IgD-negative memory B cell (primary cell): Measurements from ENCODE around the gene FAM184B. TPM values are rescaled to one million over a fixed set of nuclear protein-coding genes. Genes with fewer than 3 reads are reported as not detected.

Experiments used
- H3K27ac Mint-ChIP-seq, 3 donors: one replicate each; pipeline ENCODE4 v1.8.0; 2020 to 2022; ENCODE audit warnings: mild to moderate bottlenecking in 3 of 3, mixed read lengths in 3 of 3, moderate library complexity in 1 of 3
- H3K27me3 Mint-ChIP-seq: one replicate; pipeline ENCODE4 v1.8.0; 2021; ENCODE audit warnings: mixed read lengths
- H3K36me3 Mint-ChIP-seq: one replicate; pipeline ENCODE4 v1.8.0; 2020; ENCODE audit warnings: mild to moderate bottlenecking, mixed read lengths
- H3K4me1 Mint-ChIP-seq, 3 donors: one replicate each; pipeline ENCODE4 v1.8.0; 2020 to 2022; ENCODE audit warnings: mixed read lengths in 3 of 3, mild to moderate bottlenecking in 1 of 3
- H3K4me3 Mint-ChIP-seq, 4 donors: one replicate each; pipeline ENCODE4 v1.8.0; 2020 to 2022; ENCODE audit warnings: mild to moderate bottlenecking in 4 of 4, mixed read lengths in 4 of 4, moderate library complexity in 3 of 4
- H3K9me3 Mint-ChIP-seq, 3 donors: one replicate each; pipeline ENCODE4 v1.8.0; 2020 to 2021; ENCODE audit warnings: mixed read lengths in 3 of 3, mild to moderate bottlenecking in 1 of 3
- polyA plus RNA-seq: library from polyadenylated mRNA; unstranded; fragments of 300-500 nt; fragmentation: Illumina TruSeq; gene quantifications from one replicate; pipeline ENCODE4 v1.2.3, GENCODE V29; 2021

The FAM184B gene
- not detected for polyA plus RNA-seq

- peaks cover 23% of the 10 kb centered on the region for H3K27me3 Mint-ChIP-seq
- H3K4me3 Mint-ChIP-seq: peak within 1 kb of the TSS in 2 of 4 donors; percentile 65 to 74
- peaks cover 0 to 7% (median 1%) of the 10 kb centered on the region in 3 donors for H3K9me3 Mint-ChIP-seq
- H3K4me1 Mint-ChIP-seq: peaks cover 0 to 12% (median 3%) of the 10 kb centered on the region in 3 donors
- H3K36me3 Mint-ChIP-seq: peaks cover 8% of the 10 kb centered on the region
- H3K27ac Mint-ChIP-seq: no peak within 1 kb of the TSS
These were observed at the start of gene FAM184B for GRCh38 chr4:17781300-17782287. Gene FAM184B (minus strand): TSS chr4:17781621. CDS start chr4:17781299, 322 bp downstream.

- Mint-ChIP-seq H3K9me3 (no peaks in the 10 kb centered on the region), H3K27me3 (no peaks in the 10 kb centered on the region), H3K27ac (peak overlapping the region in 1 of 3 donors; percentile 59), H3K36me3 (peaks cover 4% of the 10 kb centered on the region), H3K4me1 (peaks cover 0 to 5% (median 2%) of the 10 kb centered on the region in 3 donors), H3K4me3 (no peak overlapping the region)
These were observed 42.6 kb upstream of the FAM184B start for GRCh38 chr4:17823871-17824669.

GRCh38 chr4:17817027-17817426 lies 35.6 kb upstream of the FAM184B start:
- no peaks in the 10 kb centered on the region for H3K36me3 Mint-ChIP-seq
- peaks cover 6 to 15% (median 10%) of the 10 kb centered on the region in 3 donors for H3K4me1 Mint-ChIP-seq
- peak overlapping the region in 1 of 4 donors; percentile 66 for H3K4me3 Mint-ChIP-seq
- H3K27ac Mint-ChIP-seq: no peak overlapping the region
- H3K27me3 Mint-ChIP-seq: no peaks in the 10 kb centered on the region
- H3K9me3 Mint-ChIP-seq: no peaks in the 10 kb centered on the region

- no peak overlapping the region for H3K4me3 Mint-ChIP-seq
These were observed 34.7 kb upstream of the FAM184B start for GRCh38 chr4:17816142-17816541.

GRCh38 chr4:17814140-17814539 lies 32.7 kb upstream of the FAM184B start:
- H3K36me3 Mint-ChIP-seq: no peaks in the 10 kb centered on the region
- peaks cover 18 to 34% (median 25%) of the 10 kb centered on the region in 3 donors for H3K4me1 Mint-ChIP-seq
- peak overlapping the region in 2 of 3 donors; percentile 17 for H3K27ac Mint-ChIP-seq
- H3K9me3 Mint-ChIP-seq: no peaks in the 10 kb centered on the region
- H3K4me3 Mint-ChIP-seq: no peak overlapping the region
- H3K27me3 Mint-ChIP-seq: no peaks in the 10 kb centered on the region

More at GRCh38 chr4:17816142-17816541, 34.7 kb upstream of the FAM184B start:
- Mint-ChIP-seq H3K4me1 (peaks cover 10 to 20% (median 15%) of the 10 kb centered on the region in 3 donors), H3K9me3 (no peaks in the 10 kb centered on the region), H3K27me3 (no peaks in the 10 kb centered on the region), H3K27ac (peak overlapping the region in 1 of 3 donors; percentile 27), H3K36me3 (no peaks in the 10 kb centered on the region)

- Mint-ChIP-seq H3K36me3 (peaks cover 1% of the 10 kb centered on the region), H3K27me3 (no peaks in the 10 kb centered on the region), H3K9me3 (no peaks in the 10 kb centered on the region), H3K4me3 (peak overlapping the region in 1 of 4 donors; percentile 23), H3K4me1 (peaks cover 25 to 40% (median 32%) of the 10 kb centered on the region in 3 donors), H3K27ac (no peak overlapping the region)
These were observed 31.4 kb upstream of the FAM184B start for GRCh38 chr4:17812801-17813200.

GRCh38 chr4:17812125-17812524 lies 30.7 kb upstream of the FAM184B start:
- H3K36me3 Mint-ChIP-seq: peaks cover 1% of the 10 kb centered on the region
- no peaks in the 10 kb centered on the region for H3K27me3 Mint-ChIP-seq
- peak overlapping the region in 1 of 3 donors; percentile 49 for H3K27ac Mint-ChIP-seq
- H3K9me3 Mint-ChIP-seq: no peaks in the 10 kb centered on the region
- peaks cover 31 to 40% (median 36%) of the 10 kb centered on the region in 3 donors for H3K4me1 Mint-ChIP-seq
- peak overlapping the region; percentile 5 to 94 (median 91) for H3K4me3 Mint-ChIP-seq

GRCh38 chr4:17811078-17811603 lies 29.7 kb upstream of the FAM184B start:
- peaks cover 1% of the 10 kb centered on the region for H3K36me3 Mint-ChIP-seq
- H3K4me3 Mint-ChIP-seq: peak overlapping the region; percentile 94 to 99 (median 98)
- H3K4me1 Mint-ChIP-seq: peaks cover 36 to 48% (median 42%) of the 10 kb centered on the region in 3 donors
- H3K27me3 Mint-ChIP-seq: no peaks in the 10 kb centered on the region
- peak overlapping the region; percentile 85 to 100 (median 99) for H3K27ac Mint-ChIP-seq
- no peaks in the 10 kb centered on the region for H3K9me3 Mint-ChIP-seq

- Mint-ChIP-seq H3K9me3 (no peaks in the 10 kb centered on the region), H3K4me1 (peaks cover 39 to 48% (median 46%) of the 10 kb centered on the region in 3 donors), H3K27me3 (no peaks in the 10 kb centered on the region), H3K36me3 (peaks cover 1% of the 10 kb centered on the region), H3K27ac (peak within 1 kb of the TSS; percentile 85 to 100 (median 99)), H3K4me3 (peak within 1 kb of the TSS; percentile 94 to 99 (median 98))
These were observed 29.0 kb upstream of the FAM184B start, which contains the start of the genes DCAF16 and NCAPG for GRCh38 chr4:17810260-17811077. Gene DCAF16 (minus strand): TSS chr4:17810757. CDS start chr4:17804141, 6,616 bp downstream. Gene NCAPG (plus strand): TSS chr4:17810979. CDS start chr4:17811078, 99 bp downstream.

- peaks cover 40 to 48% (median 46%) of the 10 kb centered on the region in 3 donors for H3K4me1 Mint-ChIP-seq
- peak overlapping the region; percentile 94 to 99 (median 98) for H3K4me3 Mint-ChIP-seq
- H3K9me3 Mint-ChIP-seq: no peaks in the 10 kb centered on the region
- peaks cover 1% of the 10 kb centered on the region for H3K36me3 Mint-ChIP-seq
- H3K27ac Mint-ChIP-seq: peak overlapping the region; percentile 85 to 100 (median 99)
- H3K27me3 Mint-ChIP-seq: no peaks in the 10 kb centered on the region
These were observed 28.2 kb upstream of the FAM184B start for GRCh38 chr4:17809667-17810066.

GRCh38 chr4:17807446-17807845 lies 26.0 kb upstream of the FAM184B start:
- peak overlapping the region in 3 of 4 donors; percentile 18 to 94 (median 70) for H3K4me3 Mint-ChIP-seq
- peak overlapping the region in 1 of 3 donors; percentile 46 for H3K27ac Mint-ChIP-seq
- H3K36me3 Mint-ChIP-seq: peaks cover 7% of the 10 kb centered on the region
- peaks cover 44 to 54% (median 46%) of the 10 kb centered on the region in 3 donors for H3K4me1 Mint-ChIP-seq
- no peaks in the 10 kb centered on the region for H3K9me3 Mint-ChIP-seq
- no peaks in the 10 kb centered on the region for H3K27me3 Mint-ChIP-seq

- H3K9me3 Mint-ChIP-seq: no peaks in the 10 kb centered on the region
- peak overlapping the region in 1 of 3 donors; percentile 49 for H3K27ac Mint-ChIP-seq
- H3K27me3 Mint-ChIP-seq: no peaks in the 10 kb centered on the region
- H3K36me3 Mint-ChIP-seq: peaks cover 8% of the 10 kb centered on the region
- H3K4me3 Mint-ChIP-seq: peak overlapping the region in 1 of 4 donors; percentile 54
- peaks cover 38 to 47% (median 40%) of the 10 kb centered on the region in 3 donors for H3K4me1 Mint-ChIP-seq
These were observed 24.2 kb upstream of the FAM184B start for GRCh38 chr4:17805580-17806155.

GRCh38 chr4:17797808-17798207 lies 16.4 kb upstream of the FAM184B start:
- Mint-ChIP-seq H3K36me3 (peaks cover 10% of the 10 kb centered on the region), H3K27ac (no peak overlapping the region), H3K4me3 (no peak overlapping the region), H3K27me3 (no peaks in the 10 kb centered on the region), H3K9me3 (no peaks in the 10 kb centered on the region), H3K4me1 (peaks cover 2 to 7% (median 7%) of the 10 kb centered on the region in 3 donors)
